ENCODE data around the gene ZPR1. TPM values are rescaled to one million over a fixed set of nuclear protein-coding genes. Genes with fewer than 3 reads are reported as not detected.

The ZPR1 gene
- total and polyA plus RNA-seq, 2 of the 4 experiments (the other 2 are of a cell fraction) = 40.8 to 52.0 TPM

GRCh38 chr11:116725434-116726221, 62.2 kb downstream of the ZPR1 start:
- Histone ChIP-seq H3K4me2 (ENCODE audit: low read depth, low read length) (no peak overlapping the region; the same call in 1 of the 2 replicates), H4K5ac (ENCODE audit: low read depth, low read length) (no peak overlapping the region), H3K4me1 (ENCODE audit: control insufficient read depth, insufficient read depth, low read length) (peaks cover 8% of the 10 kb centered on the region; the same call in 1 of the 2 replicates), H3K79me1 (ENCODE audit: low read depth in 1 of 2, low read length in 2 of 2) (no peaks in the 10 kb centered on the region), H3K56ac (ENCODE audit: extremely low read depth, insufficient read depth, low read length) (no peak overlapping the region), H2BK20ac (ENCODE audit: low read depth, low read length) (no peak overlapping the region), H3K9ac (ENCODE audit: low read depth, low read length) (no peak overlapping the region), H3K9me3 (ENCODE audit: control insufficient read depth, insufficient read depth, low read length) (no peaks in the 10 kb centered on the region), H2AK5ac (ENCODE audit: low read depth, low read length) (peak overlapping the region; percentile 46; the same call in 1 of the 2 replicates), H4K20me1 (ENCODE audit: insufficient read depth, low read length) (no peaks in the 10 kb centered on the region), H3K4ac (ENCODE audit: low read depth, low read length) (no peak overlapping the region; the same call in 1 of the 2 replicates), H3K23ac (ENCODE audit: low read depth, low read length) (no peak overlapping the region), H3K14ac (replicated peaks; ENCODE audit: low read depth, low read length) (no peak overlapping the region), H4K8ac (ENCODE audit: low read depth in 2 of 2, low read length in 2 of 2) (peak overlapping the region in 1 of 2 experiments; percentile 1; a peak in 1 of 4 replicates), H3K9me1 (ENCODE audit: insufficient read depth, low read length) (peaks cover 6% of the 10 kb centered on the region; the same call in 1 of the 2 replicates), H2AFZ (replicated peaks; ENCODE audit: low read length, poor library complexity) (peak overlapping the region; percentile 80), H2AK9ac (replicated peaks; ENCODE audit: low read depth, low read length, poor library complexity) (peak overlapping the region; percentile 12), H3K27ac (ENCODE audit: insufficient read depth, low read length) (no peak overlapping the region), H3K4me3 (ENCODE audit: insufficient read depth, low read depth, low read length) (no peak overlapping the region), H4K91ac (ENCODE audit: insufficient read depth, low read depth, low read length) (no peak overlapping the region), H2BK15ac (ENCODE audit: low read depth, low read length) (no peak overlapping the region), H3K27me3 (ENCODE audit: control insufficient read depth, insufficient read depth, low read length) (peaks cover 46% of the 10 kb centered on the region), H3K18ac (ENCODE audit: low read depth, low read length) (no peak overlapping the region), H2BK120ac (ENCODE audit: low read depth, low read length) (peak overlapping the region; percentile 8; the same call in 1 of the 2 replicates), H2BK5ac (ENCODE audit: low read depth, low read length, poor library complexity, severe bottlenecking) (no peak overlapping the region), H3K36me3 (ENCODE audit: control insufficient read depth, insufficient read depth, low read length) (no peaks in the 10 kb centered on the region)
- ATAC-seq (ENCODE audit: low read depth) (peak; percentile 92), DNase-seq (peak; percentile 44)
- TF ChIP-seq MAFK (IDR thresholded peaks at IDR 0.05; ENCODE audit: low read depth, low read length) (peak; percentile 77), USF2 (IDR thresholded peaks at IDR 0.05; ENCODE audit: low read depth, low read length) (no peak), BHLHE40 (IDR thresholded peaks at IDR 0.05; ENCODE audit: low read depth, low read length) (no peak), ELK1 (IDR thresholded peaks at IDR 0.05; ENCODE audit: borderline replicate concordance, low read depth, low read length) (no peak), CTCF (conservative IDR thresholded peaks at IDR 0.05; ENCODE audit: low read depth, low read length) (no peak)
- dilution Hi-C loops (cut with HindIII; ENCODE audit: low sequenced_read_pairs, unreplicated experiment) = no loop called here
- 44% methylated on average over 3 of the region's 19 CpGs; no CpG with 5 or more reads in 1 of the 2 experiments for WGBS, 2 experiments (ENCODE audit: extremely low coverage in 2 of 2, insufficient read length in 1 of 2)
- ChIA-PET POLR2A (ENCODE audit: unreplicated experiment) (no interaction called here), CTCF (interaction anchor here (1.0 kb wide), 1 partner anchor 17 kb away, joined by 4 read pairs; no protein-coding TSS in a partner anchor)
- no TSS peak for BruUV-seq (replicated peaks)
- intact Hi-C loops (cut with micrococcal nuclease) = no loop called here
- in situ Hi-C loops (cut with MboI; ENCODE audit: low sequenced_read_pairs) = no loop called here
